OCI-M2 (cell line): ENCODE measurements around the gene ATP1A2.

Experiments
- DNase-seq: peaks from one replicate; lab custom pipeline; 2025; ENCODE audit not compliant: unreplicated experiment; lab: John Stamatoyannopoulos, UW

ATP1A2 gene

GRCh38 chr1:160139840-160140239, 24.3 kb downstream of the ATP1A2 start:
- DNase-seq, result no peak

- DNase-seq, result no peak
Measured at GRCh38 chr1:160143695-160144094, 28.1 kb downstream of the ATP1A2 start.

- no peak for DNase-seq
Measured at GRCh38 chr1:160144921-160145320, 29.4 kb downstream of the ATP1A2 start.

GRCh38 chr1:160146107-160146506, 30.5 kb downstream of the ATP1A2 start:
- DNase-seq, result no peak

- DNase-seq, result no peak
Measured at GRCh38 chr1:160148121-160148520, 32.6 kb downstream of the ATP1A2 start.

- no peak for DNase-seq
Measured at GRCh38 chr1:160149233-160149632, 33.7 kb downstream of the ATP1A2 start.

- no peak for DNase-seq
Measured at GRCh38 chr1:160149716-160150115, 34.2 kb downstream of the ATP1A2 start.

GRCh38 chr1:160151303-160151702, 35.7 kb downstream of the ATP1A2 start, which contains the start of gene ATP1A4:
TSS of gene ATP1A4 (plus strand) at chr1:160151603. CDS start at chr1:160152041, 438 bp downstream.
- no peak for DNase-seq

- DNase-seq, result no peak
Measured at GRCh38 chr1:160154790-160155189, 39.2 kb downstream of the ATP1A2 start.

- no peak for DNase-seq
Measured at GRCh38 chr1:160156361-160156760, 40.8 kb downstream of the ATP1A2 start.

- DNase-seq, result no peak
Measured at GRCh38 chr1:160157174-160157573, 41.6 kb downstream of the ATP1A2 start.

GRCh38 chr1:160158031-160158430, 42.5 kb downstream of the ATP1A2 start:
- DNase-seq, result no peak

- no peak for DNase-seq
Measured at GRCh38 chr1:160158534-160158933, 43.0 kb downstream of the ATP1A2 start.

GRCh38 chr1:160159846-160160245, 44.3 kb downstream of the ATP1A2 start:
- no peak for DNase-seq

- DNase-seq, result no peak
Measured at GRCh38 chr1:160161965-160162705, 46.6 kb downstream of the ATP1A2 start.

GRCh38 chr1:160162931-160163330, 47.4 kb downstream of the ATP1A2 start:
- no peak for DNase-seq

GRCh38 chr1:160163615-160164014, 48.1 kb downstream of the ATP1A2 start:
- DNase-seq, result no peak

GRCh38 chr1:160164121-160164520, 48.6 kb downstream of the ATP1A2 start:
- no peak for DNase-seq

GRCh38 chr1:160166166-160166868, 50.8 kb downstream of the ATP1A2 start:
- DNase-seq, result no peak

- DNase-seq, result no peak
Measured at GRCh38 chr1:160167056-160167455, 51.5 kb downstream of the ATP1A2 start.

- no peak for DNase-seq
Measured at GRCh38 chr1:160167580-160167979, 52.0 kb downstream of the ATP1A2 start.

GRCh38 chr1:160168016-160168415, 52.5 kb downstream of the ATP1A2 start:
- DNase-seq, result no peak
